OCI-LY1 (cell line): ENCODE data around the gene EBF3.

Source experiments
- H2AFZ ChIP-seq: fragments of 200-600 bp; sonication (generic), shearing (Covaris generic); 2 replicates; pipeline ENCODE4 v1.6.0; 2014; ENCODE audit warnings: antibody characterized with exemption, mild to moderate bottlenecking, low read length
- H3F3A ChIP-seq: fragments of 200-600 bp; sonication (generic), shearing (Covaris generic); 2 replicates; pipeline ENCODE4 v1.6.0; 2014; ENCODE audit warnings: mild to moderate bottlenecking, antibody characterized with exemption, low read length, moderate library complexity; ENCODE audit not compliant: insufficient read depth
- H3K27ac ChIP-seq: fragments of 200-600 bp; sonication (generic); 2 replicates; pipeline ENCODE4 v1.5.1; 2014; ENCODE audit warnings: low read length, mixed run types, mild to moderate bottlenecking, low read depth; ENCODE audit not compliant: poor library complexity, severe bottlenecking
- H3K27me3 ChIP-seq: fragments of 200-600 bp; sonication (generic); 2 replicates; pipeline ENCODE4 v1.6.0; 2014; ENCODE audit warnings: antibody characterized with exemption, mild to moderate bottlenecking, low read length, moderate library complexity; ENCODE audit not compliant: insufficient read depth
- H3K36me3 ChIP-seq: fragments of 200-600 bp; sonication (generic); 2 replicates; pipeline ENCODE4 v1.6.1; 2014; ENCODE audit warnings: mild to moderate bottlenecking, antibody characterized with exemption, low read length, moderate library complexity, mixed read lengths; ENCODE audit not compliant: insufficient read depth
- H3K4me1 ChIP-seq: fragments of 200-600 bp; sonication (generic); 2 replicates; pipeline ENCODE4 v1.5.1; 2014; ENCODE audit warnings: mild to moderate bottlenecking, low read length, moderate library complexity; ENCODE audit not compliant: insufficient read depth, severe bottlenecking
- H3K4me2 ChIP-seq: fragments of 200-600 bp; sonication (generic), shearing (Covaris generic); 2 replicates; pipeline ENCODE4 v1.6.1; 2014; ENCODE audit warnings: low read length
- H3K4me3 ChIP-seq: fragments of 200-600 bp; sonication (generic); 2 replicates; pipeline ENCODE4 v1.5.1; 2014; ENCODE audit warnings: low read length, low read depth, mild to moderate bottlenecking, mixed read lengths; ENCODE audit not compliant: poor library complexity, severe bottlenecking
- H3K79me2 ChIP-seq: fragments of 200-600 bp; shearing (Covaris generic); 2 replicates; pipeline ENCODE4 v1.6.1; 2016; ENCODE audit warnings: mixed run types, low read length, mixed read lengths; ENCODE audit not compliant: insufficient read depth
- H3K9ac ChIP-seq: fragments of 200-600 bp; sonication (generic), shearing (Covaris generic); 2 replicates; pipeline ENCODE4 v1.6.1; 2014; ENCODE audit warnings: mild to moderate bottlenecking, low read length, mixed read lengths
- H3K9me2 ChIP-seq: fragments of 200-600 bp; sonication (generic), shearing (Covaris generic); 2 replicates; pipeline ENCODE4 v1.6.1; 2014; ENCODE audit warnings: low read depth, mild to moderate bottlenecking, low read length, mixed read lengths
- H3K9me3 ChIP-seq: fragments of 200-600 bp; shearing (Covaris generic); 2 replicates; pipeline ENCODE4 v1.6.1; 2014; ENCODE audit warnings: low read length, mixed read lengths
- H4K20me1 ChIP-seq: fragments of 200-600 bp; sonication (generic), shearing (Covaris generic); 2 replicates; pipeline ENCODE4 v1.6.0; 2016; ENCODE audit warnings: mild to moderate bottlenecking, low read length; ENCODE audit not compliant: insufficient read depth
- CTCF ChIP-seq: fragments of 200-600 bp; sonication (generic), shearing (Covaris generic); IDR thresholded peaks from 2 replicates; pipeline ENCODE4 v1.5.1; 2017; ENCODE audit warnings: mild to moderate bottlenecking, antibody characterized with exemption, low read length, moderate library complexity, mixed read lengths
- EZH2 ChIP-seq: fragments of 200-600 bp; sonication (generic), shearing (Covaris generic); IDR thresholded peaks from 2 replicates; pipeline ENCODE4 v1.8.0; 2017; ENCODE audit warnings: borderline replicate concordance, mixed run types, mild to moderate bottlenecking, antibody characterized with exemption, low read length, moderate library complexity, mixed read lengths

The EBF3 gene

GRCh38 chr10:129977794-129978193, 13.7 kb upstream of the EBF3 start:
- no peak overlapping the region for H3K27ac ChIP-seq
- H3F3A ChIP-seq = no peaks in the 10 kb centered on the region
- H3K4me2 ChIP-seq = no peak overlapping the region
- H2AFZ ChIP-seq = no peak overlapping the region
- no peaks in the 10 kb centered on the region for H4K20me1 ChIP-seq
- no peak overlapping the region for H3K9ac ChIP-seq
- 0 out of 2 replicates have a peak, but pooled peaks cover 3% of the 10 kb centered on the region for H3K9me3 ChIP-seq
- no peaks in the 10 kb centered on the region for H3K9me2 ChIP-seq
- H3K4me3 ChIP-seq = no peak overlapping the region
- H3K36me3 ChIP-seq = no peaks in the 10 kb centered on the region; the same call in 1 of the 2 replicates
- H3K27me3 ChIP-seq = no peaks in the 10 kb centered on the region
- no peaks in the 10 kb centered on the region for H3K4me1 ChIP-seq
- no peak for TF ChIP-seq EZH2
- TF ChIP-seq CTCF = no peak
- no peaks in the 10 kb centered on the region for H3K79me2 ChIP-seq

GRCh38 chr10:129973674-129974059, 9.6 kb upstream of the EBF3 start:
- Histone ChIP-seq H3K9me2 (no peaks in the 10 kb centered on the region), H4K20me1 (no peaks in the 10 kb centered on the region), H3K27me3 (no peaks in the 10 kb centered on the region), H3K9ac (no peak overlapping the region), H3K9me3 (no peaks in the 10 kb centered on the region), H2AFZ (no peak overlapping the region), H3K79me2 (no peaks in the 10 kb centered on the region), H3K4me2 (no peak overlapping the region), H3F3A (no peaks in the 10 kb centered on the region), H3K4me3 (no peak overlapping the region), H3K36me3 (no peaks in the 10 kb centered on the region), H3K4me1 (no peaks in the 10 kb centered on the region), H3K27ac (no peak overlapping the region)
- TF ChIP-seq CTCF = no peak
- TF ChIP-seq EZH2 = no peak

GRCh38 chr10:129972966-129973673, 9.0 kb upstream of the EBF3 start:
- no peak for TF ChIP-seq EZH2
- no peak for TF ChIP-seq CTCF
- Histone ChIP-seq H3K27me3 (no peaks in the 10 kb centered on the region), H2AFZ (no peak overlapping the region), H3K9me2 (no peaks in the 10 kb centered on the region), H3K9me3 (no peaks in the 10 kb centered on the region), H3K4me2 (no peak overlapping the region), H4K20me1 (no peaks in the 10 kb centered on the region), H3F3A (no peaks in the 10 kb centered on the region), H3K4me1 (no peaks in the 10 kb centered on the region), H3K79me2 (no peaks in the 10 kb centered on the region), H3K27ac (no peak overlapping the region), H3K4me3 (no peak overlapping the region), H3K36me3 (no peaks in the 10 kb centered on the region), H3K9ac (no peak overlapping the region)
